Heart left ventricle (tissue), 16 donors: ENCODE results near the gene EMC8. TPM values are rescaled to one million over a fixed set of nuclear protein-coding genes. Genes with fewer than 3 reads are reported as not detected.

Experiments used
- ATAC-seq, 4 donors: fragments of 200-7000 bp; cut with Tn5 transposase; one replicate each; pipeline ENCODE4 v1.9.1; 2020 to 2022; ENCODE audit warnings: moderate library complexity in 4 of 4, mild to moderate bottlenecking in 3 of 4, moderate number of reproducible peaks in 1 of 4
- DNase-seq, 5 donors: peaks; one replicate each; pipeline ENCODE4 v3.0.0-alpha.2; 2020
- H3K27ac ChIP-seq, 12 donors: fragments of 200-600 bp; sonication (generic) in 4 of 12; one replicate each; pipeline versions ENCODE4 v1.5.0 to v1.8.0; 2016 to 2022; ENCODE audit warnings: mild to moderate bottlenecking in 2 of 12
- H3K27me3 ChIP-seq, 9 donors: fragments of 200-600 bp; sonication (generic) in 2 of 9; one replicate each; pipeline versions ENCODE4 v1.5.1 to v1.8.0; 2016 to 2022; ENCODE audit warnings: mild to moderate bottlenecking in 3 of 9
- H3K36me3 ChIP-seq, 9 donors: fragments of 200-600 bp; sonication (generic) in 2 of 9; one replicate each; pipeline versions ENCODE4 v1.5.0 to v1.8.0; 2018 to 2022; ENCODE audit warnings: mild to moderate bottlenecking in 2 of 9
- H3K4me1 ChIP-seq, 12 donors: fragments of 200-600 bp; sonication (generic) in 4 of 12; one replicate each; pipeline versions ENCODE4 v1.5.0 to v1.8.0; 2016 to 2022; ENCODE audit warnings: mild to moderate bottlenecking in 3 of 12
- H3K4me3 ChIP-seq, 12 donors: fragments of 200-600 bp; sonication (generic) in 4 of 12; one replicate each; pipeline versions ENCODE4 v1.5.0 to v1.8.0; 2017 to 2022; ENCODE audit warnings: mild to moderate bottlenecking in 9 of 12, moderate library complexity in 4 of 12
- H3K9me3 ChIP-seq, 12 donors: fragments of 200-600 bp; sonication (generic) in 4 of 12; one replicate each; pipeline versions ENCODE4 v1.5.0 to v1.8.0; 2016 to 2022; ENCODE audit warnings: mild to moderate bottlenecking in 1 of 12
- CTCF ChIP-seq, 12 donors: fragments of 200-600 bp; sonication (generic) in 4 of 12; IDR thresholded peaks; one replicate each; pipeline versions ENCODE4 v1.5.0 to v1.8.0; 2018 to 2022; ENCODE audit warnings: antibody characterized with exemption in 12 of 12, mild to moderate bottlenecking in 5 of 12
- POLR2A ChIP-seq, 2 donors: fragments of 450-650 bp; IDR thresholded peaks; one replicate each; pipeline ENCODE4 v1.6.1; 2017; ENCODE audit warnings: antibody characterized with exemption in 2 of 2, mild to moderate bottlenecking in 2 of 2, moderate library complexity in 2 of 2
- WGBS, 4 donors: extraction: QIAGEN DNeasy Blood & Tissue Kit in 2 of 4; methylation state at CpG; one replicate each; pipeline versions ENCODE4 v1.1.5 to v1.1.7; 2013 to 2018; 5-methylcytosine and 5-hydroxymethylcytosine counted together
- intact Hi-C, 10 donors: fragments of 100-400 bp; cut with DNase I; formaldehyde crosslinking; loops; one replicate each; pipeline versions ENCODE4 v1.11.1 to v1.14.2; 2022
- polyA plus RNA-seq, 2 donors: library from polyadenylated mRNA; stranded (reverse); fragments of 200-250 nt; gene quantifications; one replicate each; pipeline ENCODE4 v1.2.3, GENCODE V29; 2013
- total RNA-seq, 9 donors: library from RNA; depleted of rRNA in 2 of 9; stranded (reverse); fragments of >200 nt in 2 of 9; fragmentation: NEBNext Ultra II Directional in 3 of 9; extraction: Animal tissue kit (Norgen Biotek cat#: 25700) in 3 of 9; gene quantifications; one replicate each; pipeline versions ENCODE4 v1.1.0 to v1.2.4, GENCODE V29; 2016 to 2023
- donor health status: ischemic (EF 13 %, LVEDD 7.1; RV severe dilation, severe dysfunction).
- donor health status: healthy with polysubstance abuse.
- donor health status: DM: no; HTN: yes; CAD: no.
- donor health status: DM: no; HTN: no; CAD: no.
- donor health status: ischemic (EF 25% LVEDD 6.9; RV normal size, moderate dysfunction).
- donor health status: ischemic (EF 25% LVEDD 5.7; RV mildly dilated, moderate dysfunction).
- donor health status: healthy.
- donor health status: DM: yes; HTN: yes; CAD: no.
- donor health status: ischemic (EF 35%, LVEDD 5.7; RV mildly dilated, moderate dysfunction).
- donor health status: nonischemic (EF 11% LVEDD 7.7; RV severe dilation, severe dysfunction).
- donor health status: DM: yes; HTN: yes; CAD: no.
- donor health status: PGD.
- donor health status: ischemic (EF 29% LVEDD 5.4; RV normal size, mild dysfunction).
- donor health status: nonischemic (EF 23%, LVEDD 6.1; RV moderate dilation, normal function).

Gene EMC8
- total and polyA plus RNA-seq, 11 donors = 9.2 to 39.1 (median 24.4) TPM

DNA sequence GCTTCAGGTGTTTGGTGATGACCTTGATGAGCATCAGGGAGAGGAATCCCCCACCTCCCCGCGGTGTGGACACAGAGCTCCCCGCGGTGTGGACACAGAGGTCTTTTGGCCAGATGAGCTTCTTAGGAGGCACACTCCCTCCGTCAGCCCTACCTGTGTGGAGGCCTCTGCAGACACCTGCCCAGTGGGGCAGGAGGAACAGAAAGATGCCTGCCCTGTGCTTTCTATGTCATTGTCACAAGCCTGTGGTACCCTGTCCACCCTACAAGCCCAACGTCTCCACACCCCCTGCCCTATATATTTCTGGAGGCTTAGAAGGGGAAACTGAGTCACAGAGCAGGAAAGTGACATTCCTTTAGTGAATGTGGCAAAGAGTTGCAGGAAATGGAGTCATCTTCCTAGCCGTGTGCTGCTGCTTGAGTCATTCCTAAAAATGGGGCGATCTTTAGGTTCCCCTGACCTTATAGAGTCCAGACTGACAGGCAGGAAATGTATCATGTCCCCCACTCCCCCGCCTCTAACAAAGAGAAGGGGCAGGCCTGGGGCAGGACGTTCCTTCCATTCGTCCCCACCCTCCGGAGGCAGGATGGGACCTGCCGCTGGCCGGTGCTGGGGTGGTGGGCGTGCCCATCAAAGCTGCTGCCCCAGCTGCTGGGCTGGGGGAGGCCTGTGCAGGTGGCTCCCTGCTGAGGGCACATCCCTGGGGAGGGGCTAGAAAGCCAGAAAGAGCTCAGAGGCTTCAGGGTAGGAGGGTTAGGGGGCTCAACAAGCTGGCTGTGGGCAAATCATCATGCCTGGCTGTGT, 47.4 kb downstream of the EMC8 start:
- intact Hi-C loops = no loop called here
- ATAC-seq (peak in 1 of 4 donors; percentile 15), DNase-seq (no peak)
- Histone ChIP-seq H3K27ac (no peak overlapping the region), H3K9me3 (no peaks in the 10 kb centered on the region), H3K27me3 (peaks cover 0 to 14% (median 0%) of the 10 kb centered on the region in 9 donors), H3K4me1 (peaks cover 3 to 37% (median 18%) of the 10 kb centered on the region in 12 donors), H3K36me3 (no peaks in the 10 kb centered on the region), H3K4me3 (no peak overlapping the region)
- 37 to 46% (median 44%) methylated on average over 11 to 15 of the region's 15 CpGs for whole genome bisulfite sequencing, 4 donors
- no peak for TF ChIP-seq CTCF (IDR thresholded peaks at IDR 0.05)
- no peak for TF ChIP-seq POLR2A (IDR thresholded peaks at IDR 0.05)

DNA sequence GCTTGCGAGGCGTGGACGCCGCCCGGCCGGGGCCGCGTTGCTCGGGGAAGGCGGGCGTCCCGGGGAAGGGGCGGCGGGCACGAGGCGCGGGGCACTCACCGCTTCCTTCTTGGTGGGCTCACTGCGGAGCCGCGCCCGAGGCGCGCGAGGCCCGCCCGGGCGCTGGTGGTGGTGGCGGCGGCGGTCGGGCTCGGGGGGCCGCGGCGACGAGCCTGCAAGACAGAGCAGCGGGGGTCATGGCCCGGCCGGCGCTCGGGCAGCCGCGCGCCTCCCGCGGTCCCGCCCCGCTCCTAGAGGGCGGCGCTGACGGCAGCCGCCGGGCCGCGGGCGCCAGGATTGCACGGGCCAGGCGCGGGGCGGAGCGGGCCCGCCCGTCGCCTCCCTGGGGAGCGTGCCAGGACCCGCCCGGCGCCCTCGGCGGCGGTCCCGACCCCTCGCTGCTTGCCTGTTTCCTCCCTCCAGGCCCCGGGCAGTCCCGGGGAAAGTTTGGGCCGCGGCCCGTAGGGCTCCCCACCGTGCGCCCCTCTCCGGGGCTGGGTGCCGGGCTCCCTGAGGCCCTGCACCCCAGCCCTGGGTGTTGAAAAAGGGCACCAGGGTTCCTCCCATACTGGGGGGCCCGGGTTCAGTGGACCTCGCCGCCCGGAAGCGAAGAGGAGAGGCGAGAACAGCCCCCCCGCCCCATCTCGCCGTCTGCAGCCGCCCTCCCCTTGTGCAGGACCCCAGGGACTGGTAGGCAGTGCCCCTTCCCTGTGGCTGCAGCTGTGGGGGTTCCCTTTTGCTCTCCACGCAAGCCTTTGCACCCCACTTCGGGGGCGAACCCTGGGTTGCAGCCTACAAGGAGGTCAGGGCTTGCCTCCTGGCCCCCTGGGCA, 48.3 kb downstream of the EMC8 start, which contains the start of gene C16orf74:
C16orf74 (minus strand) TSS at position 270 of the 871 bp plus-strand sequence. CDS start 15,879 bp downstream, outside the sequence.
- ATAC-seq (peak; percentile 59 to 84 (median 81)), DNase-seq (peak in 4 of 5 donors; percentile 30 to 54 (median 46))
- peak within 1 kb of the TSS in 2 of 12 donors; percentile 1 to 40 for H3K27ac ChIP-seq
- H3K4me1 ChIP-seq = peaks cover 3 to 37% (median 18%) of the 10 kb centered on the region in 12 donors
- WGBS, 4 donors = 4 to 27% (median 6%) methylated on average over 22 to 96 of the region's 96 CpGs
- H3K36me3 ChIP-seq = no peaks in the 10 kb centered on the region
- no peak for TF ChIP-seq CTCF (IDR thresholded peaks at IDR 0.05)
- TF ChIP-seq POLR2A (IDR thresholded peaks at IDR 0.05) = peak in 1 of 2 donors; percentile 14
- H3K4me3 ChIP-seq = peak within 1 kb of the TSS; percentile 9 to 70 (median 60)
- H3K9me3 ChIP-seq = no peaks in the 10 kb centered on the region
- peaks cover 0 to 14% (median 0%) of the 10 kb centered on the region in 9 donors for H3K27me3 ChIP-seq
- intact Hi-C loops = no loop called here

GRCh38 chr16:85750146-85750826, 49.1 kb downstream of the EMC8 start:
- whole genome bisulfite sequencing, 4 donors = 1 to 3% (median 1%) methylated on average over 26 to 51 of the region's 51 CpGs
- H3K4me1 ChIP-seq = peaks cover 3 to 37% (median 18%) of the 10 kb centered on the region in 12 donors
- intact Hi-C loops = no loop called here

More at GRCh38 chr16:85750146-85750826, 49.1 kb downstream of the EMC8 start:
- Histone ChIP-seq H3K27me3 (peaks cover 0 to 14% (median 0%) of the 10 kb centered on the region in 9 donors), H3K27ac (peak overlapping the region in 1 of 12 donors; percentile 1), H3K9me3 (no peaks in the 10 kb centered on the region), H3K36me3 (no peaks in the 10 kb centered on the region), H3K4me3 (peak overlapping the region; percentile 9 to 70 (median 60))
- peak in 3 of 5 donors; percentile 36 to 52 (median 39) for DNase-seq
- no peak for TF ChIP-seq CTCF (IDR thresholded peaks at IDR 0.05)
- TF ChIP-seq POLR2A (IDR thresholded peaks at IDR 0.05) = no peak
- peak in 3 of 4 donors; percentile 5 to 40 (median 40) for ATAC-seq
